Stimulated activated naive CD8-positive, alpha-beta T cell treated with anti-CD3 and anti-CD28 coated beads, Interleukin-15, Interleukin-2, amounts not matched to agents 100 ng/mL and 50 ng/mL, for 24 hours (primary cell): ENCODE data around the gene FUOM.

Source experiments
- H3K27ac Mint-ChIP-seq: one replicate; pipeline ENCODE4 v1.8.0; 2021; ENCODE audit warnings: mild to moderate bottlenecking, mixed read lengths
- H3K27me3 Mint-ChIP-seq: one replicate; pipeline ENCODE4 v1.8.0; 2021; ENCODE audit warnings: mixed read lengths
- H3K36me3 Mint-ChIP-seq: one replicate; pipeline ENCODE4 v1.8.0; 2021; ENCODE audit warnings: low read depth, mixed read lengths
- H3K4me1 Mint-ChIP-seq: one replicate; pipeline ENCODE4 v1.8.0; 2021; ENCODE audit warnings: low read depth, mixed read lengths
- H3K4me3 Mint-ChIP-seq: one replicate; pipeline ENCODE4 v1.8.0; 2021; ENCODE audit warnings: mild to moderate bottlenecking, mixed read lengths
- H3K9me3 Mint-ChIP-seq: one replicate; pipeline ENCODE4 v1.8.0; 2021; ENCODE audit warnings: mixed read lengths

Gene FUOM

GRCh38 chr10:133353202-133353959, 4.4 kb downstream of the FUOM start:
- H3K36me3 Mint-ChIP-seq: no peaks in the 10 kb centered on the region
- no peak overlapping the region for H3K27ac Mint-ChIP-seq
- H3K9me3 Mint-ChIP-seq: no peaks in the 10 kb centered on the region
- H3K4me1 Mint-ChIP-seq: peaks cover 9% of the 10 kb centered on the region
- no peak overlapping the region for H3K4me3 Mint-ChIP-seq
- peaks cover 5% of the 10 kb centered on the region for H3K27me3 Mint-ChIP-seq

- peaks cover 5% of the 10 kb centered on the region for H3K27me3 Mint-ChIP-seq
- H3K36me3 Mint-ChIP-seq: no peaks in the 10 kb centered on the region
- H3K4me1 Mint-ChIP-seq: peaks cover 9% of the 10 kb centered on the region
- no peak overlapping the region for H3K27ac Mint-ChIP-seq
- H3K9me3 Mint-ChIP-seq: no peaks in the 10 kb centered on the region
- H3K4me3 Mint-ChIP-seq: no peak overlapping the region
These were observed 6.2 kb downstream of the FUOM start for GRCh38 chr10:133351408-133352318.

- Mint-ChIP-seq H3K36me3 (no peaks in the 10 kb centered on the region), H3K4me3 (no peak overlapping the region), H3K27ac (no peak overlapping the region), H3K27me3 (peaks cover 6% of the 10 kb centered on the region), H3K9me3 (no peaks in the 10 kb centered on the region), H3K4me1 (peaks cover 5% of the 10 kb centered on the region)
These were observed 6.9 kb downstream of the FUOM start for GRCh38 chr10:133350950-133351329.

- Mint-ChIP-seq H3K4me3 (no peak overlapping the region), H3K27me3 (peaks cover 11% of the 10 kb centered on the region), H3K9me3 (no peaks in the 10 kb centered on the region), H3K36me3 (no peaks in the 10 kb centered on the region), H3K4me1 (peaks cover 4% of the 10 kb centered on the region), H3K27ac (no peak overlapping the region)
These were observed 7.4 kb downstream of the FUOM start for GRCh38 chr10:133350283-133350949.

- H3K4me1 Mint-ChIP-seq: peaks cover 4% of the 10 kb centered on the region
- H3K27me3 Mint-ChIP-seq: peaks cover 18% of the 10 kb centered on the region
- H3K4me3 Mint-ChIP-seq: no peak overlapping the region
- H3K36me3 Mint-ChIP-seq: no peaks in the 10 kb centered on the region
- H3K9me3 Mint-ChIP-seq: no peaks in the 10 kb centered on the region
- no peak overlapping the region for H3K27ac Mint-ChIP-seq
These were observed 8.2 kb downstream of the FUOM start for GRCh38 chr10:133349577-133350011.

GRCh38 chr10:133349160-133349568, 8.7 kb downstream of the FUOM start:
- Mint-ChIP-seq H3K9me3 (no peaks in the 10 kb centered on the region), H3K27ac (no peak overlapping the region), H3K36me3 (no peaks in the 10 kb centered on the region), H3K4me1 (peaks cover 4% of the 10 kb centered on the region), H3K4me3 (no peak overlapping the region), H3K27me3 (peaks cover 21% of the 10 kb centered on the region)

- H3K27ac Mint-ChIP-seq: no peak overlapping the region
- H3K4me1 Mint-ChIP-seq: peaks cover 4% of the 10 kb centered on the region
- H3K27me3 Mint-ChIP-seq: peaks cover 29% of the 10 kb centered on the region
- H3K36me3 Mint-ChIP-seq: no peaks in the 10 kb centered on the region
- H3K9me3 Mint-ChIP-seq: no peaks in the 10 kb centered on the region
- no peak overlapping the region for H3K4me3 Mint-ChIP-seq
These were observed 9.9 kb downstream of the FUOM start for GRCh38 chr10:133347710-133348517.

- no peaks in the 10 kb centered on the region for H3K36me3 Mint-ChIP-seq
- no peak overlapping the region for H3K27ac Mint-ChIP-seq
- H3K27me3 Mint-ChIP-seq: peaks cover 37% of the 10 kb centered on the region
- no peak overlapping the region for H3K4me3 Mint-ChIP-seq
- peaks cover 4% of the 10 kb centered on the region for H3K4me1 Mint-ChIP-seq
- no peaks in the 10 kb centered on the region for H3K9me3 Mint-ChIP-seq
These were observed 11.4 kb downstream of the FUOM start for GRCh38 chr10:133346413-133346812.

GRCh38 chr10:133344236-133344635, 13.6 kb downstream of the FUOM start:
- Mint-ChIP-seq H3K4me1 (peaks cover 4% of the 10 kb centered on the region), H3K36me3 (no peaks in the 10 kb centered on the region), H3K27ac (no peak overlapping the region), H3K9me3 (no peaks in the 10 kb centered on the region), H3K4me3 (no peak overlapping the region), H3K27me3 (peaks cover 37% of the 10 kb centered on the region)

- H3K36me3 Mint-ChIP-seq: no peaks in the 10 kb centered on the region
- no peak overlapping the region for H3K4me3 Mint-ChIP-seq
- H3K4me1 Mint-ChIP-seq: no peaks in the 10 kb centered on the region
- H3K27me3 Mint-ChIP-seq: peaks cover 34% of the 10 kb centered on the region
- H3K9me3 Mint-ChIP-seq: no peaks in the 10 kb centered on the region
- no peak overlapping the region for H3K27ac Mint-ChIP-seq
These were observed 14.3 kb downstream of the FUOM start for GRCh38 chr10:133343558-133343957.

GRCh38 chr10:133342942-133343341, 14.9 kb downstream of the FUOM start:
- no peaks in the 10 kb centered on the region for H3K36me3 Mint-ChIP-seq
- H3K4me1 Mint-ChIP-seq: no peaks in the 10 kb centered on the region
- H3K4me3 Mint-ChIP-seq: no peak overlapping the region
- H3K27ac Mint-ChIP-seq: no peak overlapping the region
- peaks cover 34% of the 10 kb centered on the region for H3K27me3 Mint-ChIP-seq
- no peaks in the 10 kb centered on the region for H3K9me3 Mint-ChIP-seq

GRCh38 chr10:133341983-133342382, 15.8 kb downstream of the FUOM start:
- Mint-ChIP-seq H3K4me3 (no peak overlapping the region), H3K36me3 (no peaks in the 10 kb centered on the region), H3K27me3 (peaks cover 34% of the 10 kb centered on the region), H3K27ac (no peak overlapping the region), H3K4me1 (no peaks in the 10 kb centered on the region), H3K9me3 (no peaks in the 10 kb centered on the region)

GRCh38 chr10:133339708-133340380, 18.0 kb downstream of the FUOM start:
- H3K27me3 Mint-ChIP-seq: peaks cover 22% of the 10 kb centered on the region
- H3K27ac Mint-ChIP-seq: no peak overlapping the region
- H3K4me3 Mint-ChIP-seq: no peak overlapping the region
- H3K9me3 Mint-ChIP-seq: no peaks in the 10 kb centered on the region
- peaks cover 1% of the 10 kb centered on the region for H3K4me1 Mint-ChIP-seq
- no peaks in the 10 kb centered on the region for H3K36me3 Mint-ChIP-seq
